Esophagus muscularis mucosa (tissue), 4 donors: ENCODE results near the gene BMAL2.

ENCODE experiments used
- CTCF ChIP-seq, 3 experiments: fragments of 200-600 bp in 2 of 3; fragments of 450-650 bp in 1 of 3; sonication (generic) in 2 of 3; IDR thresholded peaks; one replicate each; pipeline ENCODE4 v1.5.1; 2017 to 2019; ENCODE audit warnings: antibody characterized with exemption in 3 of 3, mild to moderate bottlenecking in 2 of 3, moderate library complexity in 1 of 3
- EP300 ChIP-seq: sonication (generic); formaldehyde crosslinking; IDR thresholded peaks from one replicate; pipeline ENCODE4 v1.6.1; 2017; ENCODE audit warnings: antibody characterized with exemption
- POLR2A ChIP-seq: fragments of 450-650 bp; IDR thresholded peaks from one replicate; pipeline ENCODE4 v1.6.1; 2017; ENCODE audit warnings: antibody characterized with exemption, moderate library complexity, mild to moderate bottlenecking, low read depth
- POLR2AphosphoS5 ChIP-seq, 2 donors: sonication (generic); formaldehyde crosslinking; IDR thresholded peaks; one replicate each; pipeline ENCODE4 v1.6.1; 2017; ENCODE audit warnings: antibody characterized with exemption in 2 of 2

GRCh38 chr12:27351476-27351875, 18.8 kb downstream of the BMAL2 start:
- TF ChIP-seq CTCF (IDR thresholded peaks at IDR 0.05) (no peak), POLR2A (no peak), EP300 (no peak), POLR2AphosphoS5 (IDR thresholded peaks at IDR 0.05) (no peak)
